Neural cell (in vitro differentiated cells): ENCODE results near the gene POLH.

Experiments used
- EP300 ChIP-seq: fragments of 450-650 bp; conservative IDR thresholded peaks from 2 replicates; pipeline ENCODE4 v1.6.1; 2014; ENCODE audit warnings: antibody characterized with exemption, mild to moderate bottlenecking, moderate library complexity; ENCODE audit not compliant: poor library complexity, severe bottlenecking
- EZH2 ChIP-seq: fragments of 200-600, 300-800 bp; shearing (Covaris generic), sonication (generic); IDR thresholded peaks from 2 replicates; pipeline ENCODE4 v1.6.1; 2014; ENCODE audit warnings: antibody characterized with exemption, low read length, borderline replicate concordance, mild to moderate bottlenecking; ENCODE audit not compliant: insufficient read depth, poor library complexity, severe bottlenecking
- MXI1 ChIP-seq: fragments of 450-650 bp; conservative IDR thresholded peaks from 2 replicates; pipeline ENCODE4 v1.6.1; 2014; ENCODE audit warnings: antibody characterized with exemption, mild to moderate bottlenecking; ENCODE audit not compliant: poor library complexity, severe bottlenecking
- POLR2AphosphoS5 ChIP-seq: IDR thresholded peaks from 2 replicates; pipeline ENCODE4 v1.6.1; 2012
- TAF1 ChIP-seq: IDR thresholded peaks from 2 replicates; pipeline ENCODE4 v1.6.1; 2012; ENCODE audit warnings: low read depth
- TF ChIP-seq, protein P1 (sequence below): fragments of 450-650 bp; IDR thresholded peaks from 2 replicates; pipeline ENCODE4 v1.5.1; 2014; ENCODE audit warnings: antibody characterized with exemption, mild to moderate bottlenecking, moderate library complexity; ENCODE audit not compliant: poor library complexity, severe bottlenecking

DNA sequence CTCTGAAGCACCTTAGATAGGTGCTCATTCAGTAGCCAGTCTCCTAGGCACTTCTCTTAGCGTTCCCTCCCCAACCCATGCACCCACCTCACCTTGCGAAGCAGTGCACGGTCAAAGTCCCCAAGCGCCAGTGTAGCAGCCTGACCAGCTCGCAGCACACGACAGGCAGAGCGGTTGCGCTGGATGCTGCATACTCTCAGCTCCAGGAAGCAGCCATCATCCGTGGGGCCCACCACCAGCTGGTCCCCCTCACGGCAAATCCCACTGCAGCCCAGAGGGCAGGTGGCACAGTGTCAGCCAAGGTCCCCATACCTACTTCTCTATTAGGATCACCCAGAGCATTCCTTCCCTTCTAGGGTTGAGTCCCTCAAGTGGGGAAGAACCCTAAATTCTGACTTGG is 46.6 kb downstream of the POLH start:
- TF ChIP-seq, protein P1, sequence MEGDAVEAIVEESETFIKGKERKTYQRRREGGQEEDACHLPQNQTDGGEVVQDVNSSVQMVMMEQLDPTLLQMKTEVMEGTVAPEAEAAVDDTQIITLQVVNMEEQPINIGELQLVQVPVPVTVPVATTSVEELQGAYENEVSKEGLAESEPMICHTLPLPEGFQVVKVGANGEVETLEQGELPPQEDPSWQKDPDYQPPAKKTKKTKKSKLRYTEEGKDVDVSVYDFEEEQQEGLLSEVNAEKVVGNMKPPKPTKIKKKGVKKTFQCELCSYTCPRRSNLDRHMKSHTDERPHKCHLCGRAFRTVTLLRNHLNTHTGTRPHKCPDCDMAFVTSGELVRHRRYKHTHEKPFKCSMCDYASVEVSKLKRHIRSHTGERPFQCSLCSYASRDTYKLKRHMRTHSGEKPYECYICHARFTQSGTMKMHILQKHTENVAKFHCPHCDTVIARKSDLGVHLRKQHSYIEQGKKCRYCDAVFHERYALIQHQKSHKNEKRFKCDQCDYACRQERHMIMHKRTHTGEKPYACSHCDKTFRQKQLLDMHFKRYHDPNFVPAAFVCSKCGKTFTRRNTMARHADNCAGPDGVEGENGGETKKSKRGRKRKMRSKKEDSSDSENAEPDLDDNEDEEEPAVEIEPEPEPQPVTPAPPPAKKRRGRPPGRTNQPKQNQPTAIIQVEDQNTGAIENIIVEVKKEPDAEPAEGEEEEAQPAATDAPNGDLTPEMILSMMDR = no peak
- TF ChIP-seq POLR2AphosphoS5 (no peak), EZH2 (no peak), TAF1 (no peak), EP300 (no peak), MXI1 (no peak)
